IMR-90 (cell line): Measurements from ENCODE around the gene FAM13B. TPM values are rescaled to one million over a fixed set of nuclear protein-coding genes. Genes with fewer than 3 reads are reported as not detected.

ENCODE experiments used
- ATAC-seq: fragments of 200-7000 bp; cut with Tn5 transposase; 2 replicates; pipeline ENCODE4 v1.9.1; 2020; ENCODE audit warnings: low read depth, mild to moderate bottlenecking, moderate library complexity
- BruUV-seq: library from RNA; stranded (reverse); fragments of 400-500 nt; replicated peaks from 2 replicates; lab custom pipeline; 2021; lab: Mats Ljungman, UMichigan
- CTCF ChIA-PET: fragments of 300-600 bp; formaldehyde crosslinking; extraction: SDS; loops from one replicate; lab custom pipeline; 2021; ENCODE audit warnings: antibody characterized with exemption; lab: Yijun Ruan, JAX
- POLR2A ChIA-PET: fragments of 300-600 bp; sonication (Branson Sonifier 250); formaldehyde crosslinking; loops from one replicate; lab custom pipeline; 2022; ENCODE audit warnings: antibody characterized with exemption; ENCODE audit not compliant: unreplicated experiment; lab: Charles Lee
- DNase-seq: peaks from one replicate; pipeline ENCODE4 v3.0.0; 2013
- H2AFZ ChIP-seq: replicated peaks from 2 replicates; pipeline ENCODE3; 2013; ENCODE audit warnings: low read length, mild to moderate bottlenecking; ENCODE audit not compliant: poor library complexity
- H2AK5ac ChIP-seq: 2 replicates; pipeline ENCODE4 v1.6.1; 2013; ENCODE audit warnings: low read depth, low read length, inconsistent platforms
- H2AK9ac ChIP-seq: replicated peaks from 2 replicates; pipeline ENCODE3; 2013; ENCODE audit warnings: mild to moderate bottlenecking, low read depth, low read length, moderate library complexity; ENCODE audit not compliant: poor library complexity
- H2BK120ac ChIP-seq: 2 replicates; pipeline ENCODE4 v1.6.1; 2013; ENCODE audit warnings: low read depth, low read length, inconsistent platforms
- H2BK15ac ChIP-seq: 3 replicates; pipeline ENCODE4 v1.6.1; 2013; ENCODE audit warnings: low read depth, low read length, inconsistent platforms
- H2BK20ac ChIP-seq: 2 replicates; pipeline ENCODE4 v1.6.1; 2013; ENCODE audit warnings: low read depth, mild to moderate bottlenecking, inconsistent platforms, low read length, moderate library complexity
- H2BK5ac ChIP-seq: 2 replicates; pipeline ENCODE4 v1.6.1; 2013; ENCODE audit warnings: mild to moderate bottlenecking, low read depth, low read length, inconsistent platforms; ENCODE audit not compliant: poor library complexity, severe bottlenecking
- H3K14ac ChIP-seq: replicated peaks from 2 replicates; pipeline ENCODE4 v1.6.1; 2013; ENCODE audit warnings: low read depth, low read length, inconsistent platforms
- H3K18ac ChIP-seq: 2 replicates; pipeline ENCODE4 v1.6.1; 2013; ENCODE audit warnings: low read depth, low read length, control low read depth
- H3K23ac ChIP-seq: 2 replicates; pipeline ENCODE4 v1.6.1; 2013; ENCODE audit warnings: low read depth, low read length, inconsistent platforms
- H3K27ac ChIP-seq: 2 replicates; pipeline ENCODE4 v1.5.1; 2013; ENCODE audit warnings: mild to moderate bottlenecking, control low read depth, low read length; ENCODE audit not compliant: insufficient read depth
- H3K27me3 ChIP-seq: 2 replicates; pipeline ENCODE4 v1.6.1; 2013; ENCODE audit warnings: low read length; ENCODE audit not compliant: control insufficient read depth, insufficient read depth
- H3K36me3 ChIP-seq: 2 replicates; pipeline ENCODE4 v1.6.1; 2013; ENCODE audit warnings: low read length, mixed read lengths; ENCODE audit not compliant: control insufficient read depth, insufficient read depth
- H3K4ac ChIP-seq: 2 replicates; pipeline ENCODE4 v1.6.1; 2013; ENCODE audit warnings: low read depth, low read length, inconsistent platforms
- H3K4me1 ChIP-seq: 2 replicates; pipeline ENCODE4 v1.6.1; 2013; ENCODE audit warnings: low read length, mixed read lengths; ENCODE audit not compliant: control insufficient read depth, insufficient read depth
- H3K4me2 ChIP-seq: 2 replicates; pipeline ENCODE4 v1.6.1; 2013; ENCODE audit warnings: low read depth, mild to moderate bottlenecking, control low read depth, low read length, moderate library complexity
- H3K4me3 ChIP-seq: 2 replicates; pipeline ENCODE4 v1.5.1; 2013; ENCODE audit warnings: low read depth, mild to moderate bottlenecking, control low read depth, low read length, moderate library complexity; ENCODE audit not compliant: insufficient read depth
- H3K56ac ChIP-seq: 2 replicates; pipeline ENCODE4 v1.6.1; 2013; ENCODE audit warnings: low read length, inconsistent platforms; ENCODE audit not compliant: insufficient read depth; ENCODE audit errors: extremely low read depth
- H3K79me1 ChIP-seq, 2 experiments: 2 replicates each; pipeline ENCODE4 v1.6.1; 2013; ENCODE audit warnings: low read length in 2 of 2, inconsistent platforms in 1 of 2, low read depth in 1 of 2
- H3K9ac ChIP-seq: 2 replicates; pipeline ENCODE4 v1.6.1; 2013; ENCODE audit warnings: low read depth, low read length, control low read depth
- H3K9me1 ChIP-seq: 2 replicates; pipeline ENCODE4 v1.6.1; 2013; ENCODE audit warnings: low read length, inconsistent platforms; ENCODE audit not compliant: insufficient read depth
- H3K9me3 ChIP-seq: 2 replicates; pipeline ENCODE4 v1.6.1; 2013; ENCODE audit warnings: low read length; ENCODE audit not compliant: control insufficient read depth, insufficient read depth
- H4K20me1 ChIP-seq: 2 replicates; pipeline ENCODE4 v1.6.1; 2013; ENCODE audit warnings: low read length, inconsistent platforms; ENCODE audit not compliant: insufficient read depth
- H4K5ac ChIP-seq: 2 replicates; pipeline ENCODE4 v1.6.1; 2013; ENCODE audit warnings: mild to moderate bottlenecking, low read depth, low read length, control low read depth
- H4K8ac ChIP-seq, 2 experiments: 2 replicates each; pipeline ENCODE4 v1.6.1; 2013; ENCODE audit warnings: low read depth in 2 of 2, low read length in 2 of 2, control low read depth in 1 of 2, inconsistent platforms in 1 of 2
- H4K91ac ChIP-seq: 2 replicates; pipeline ENCODE4 v1.6.1; 2013; ENCODE audit warnings: low read depth, low read length, inconsistent platforms; ENCODE audit not compliant: insufficient read depth
- BHLHE40 ChIP-seq: fragments of 150-350 bp; IDR thresholded peaks from 2 replicates; pipeline ENCODE4 v1.6.1; 2016; ENCODE audit warnings: mild to moderate bottlenecking, low read depth, low read length
- MAFK ChIP-seq: IDR thresholded peaks from 2 replicates; pipeline ENCODE4 v1.6.1; 2012; ENCODE audit warnings: low read depth, low read length, improper control_type of control experiment
- RAD21 ChIP-seq: IDR thresholded peaks from 2 replicates; pipeline ENCODE4 v1.6.1; 2012; ENCODE audit warnings: low read length, improper control_type of control experiment
- RCOR1 ChIP-seq: IDR thresholded peaks from 2 replicates; pipeline ENCODE4 v1.6.1; 2012; ENCODE audit warnings: mild to moderate bottlenecking, low read length, improper control_type of control experiment; ENCODE audit not compliant: insufficient replicate concordance
- RFX5 ChIP-seq: IDR thresholded peaks from 2 replicates; pipeline ENCODE4 v1.8.0; 2012; ENCODE audit warnings: low read depth, mild to moderate bottlenecking, low read length, moderate library complexity
- WGBS, 2 experiments: methylation state at CpG; one replicate each; pipeline versions ENCODE4 v1.1.5 to v1.1.7; 2013; ENCODE audit warnings: missing lambda C conversion rate in 2 of 2; ENCODE audit not compliant: insufficient read length in 1 of 2; ENCODE audit errors: extremely low coverage in 2 of 2; 5-methylcytosine and 5-hydroxymethylcytosine counted together
- dilution Hi-C: fragments of 300-500 bp; cut with HindIII; formaldehyde crosslinking; loops from one replicate; pipeline ENCODE4 v1.14.3; 2018; ENCODE audit warnings: low sequenced_read_pairs; ENCODE audit not compliant: unreplicated experiment
- in situ Hi-C: fragments of 300-500 bp; cut with MboI; formaldehyde crosslinking; loops from 3 replicates; pipeline ENCODE4 v1.14.3; 2019; ENCODE audit warnings: low sequenced_read_pairs, inconsistent platforms, mixed read lengths
- intact Hi-C: fragments of 100-400 bp; cut with micrococcal nuclease; formaldehyde crosslinking; loops from 2 replicates; pipeline ENCODE4 v1.10.0; 2022
- polyA plus RNA-seq, 3 experiments: library from polyadenylated mRNA; depleted of rRNA; stranded (reverse); fragments of >200 nt; gene quantifications; 2 replicates each; pipeline ENCODE4 v1.2.3, GENCODE V29; 2012; ENCODE audit warnings: low replicate concordance in 1 of 3
- total RNA-seq: library from RNA; depleted of rRNA; stranded (reverse); fragments of >200 nt; gene quantifications from 2 replicates; pipeline ENCODE4 v1.2.3, GENCODE V29; 2012

Gene FAM13B
- total and polyA plus RNA-seq, 2 of the 4 experiments (the other 2 are of a cell fraction) = 14.6 to 15.1 TPM

DNA sequence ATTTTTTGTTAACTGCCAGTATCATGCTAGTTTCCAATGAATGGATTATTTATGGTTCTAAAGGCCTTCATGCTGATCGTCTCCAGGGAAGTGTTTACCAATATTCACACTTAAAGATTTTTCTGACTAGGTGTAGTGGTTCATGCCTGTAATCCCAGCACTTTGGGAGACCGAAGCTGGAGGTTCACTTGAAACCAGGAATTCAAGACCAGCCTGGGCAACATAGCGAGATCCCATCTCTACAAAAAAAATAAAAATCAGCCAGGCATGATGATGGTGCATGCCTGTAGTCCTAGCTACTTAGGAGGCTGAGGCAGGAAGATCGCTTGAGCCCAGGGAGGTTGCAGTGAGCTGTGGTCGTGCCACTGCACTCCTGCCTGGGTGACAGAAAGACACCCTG lies 43.5 kb downstream of the FAM13B start:
- H3K9ac ChIP-seq = no peak overlapping the region
- no peak overlapping the region for H2AK9ac ChIP-seq
- intact Hi-C loops (no loop called here), in situ Hi-C loops (no loop called here), dilution Hi-C loops (no loop called here)
- POLR2A ChIA-PET = no interaction called here
- no peaks in the 10 kb centered on the region for H3K9me1 ChIP-seq
- no peak overlapping the region for H3K14ac ChIP-seq
- H2BK120ac ChIP-seq = no peak overlapping the region
- no peaks in the 10 kb centered on the region for H3K27me3 ChIP-seq
- no peak overlapping the region for H2AFZ ChIP-seq
- DNase-seq (no peak), ATAC-seq (no peak)
- no peak for TF ChIP-seq BHLHE40
- TF ChIP-seq MAFK = no peak
- TF ChIP-seq RFX5 = no peak
- no peak for TF ChIP-seq RAD21
- no peak for TF ChIP-seq RCOR1
- WGBS, 2 experiments = no CpG with 5 or more reads among the region's 5 CpGs
- peaks cover 3% of the 10 kb centered on the region for H3K4me1 ChIP-seq
- CTCF ChIA-PET = interaction anchor here (0.9 kb wide), 1 partner anchor 45 kb away, joined by 4 read pairs; no protein-coding TSS in a partner anchor
- no peak overlapping the region for H2BK20ac ChIP-seq
- H2BK15ac ChIP-seq = no peak overlapping the region
- H4K91ac ChIP-seq = no peak overlapping the region
- H4K5ac ChIP-seq = no peak overlapping the region
- no peak overlapping the region for H3K27ac ChIP-seq
- H2BK5ac ChIP-seq = no peak overlapping the region
- BruUV-seq = no TSS peak
- H3K4ac ChIP-seq = no peak overlapping the region
- H3K56ac ChIP-seq = no peak overlapping the region
- peaks cover 5% of the 10 kb centered on the region for H3K36me3 ChIP-seq
- no peak overlapping the region for H4K8ac ChIP-seq
- no peak overlapping the region for H3K18ac ChIP-seq
- H3K23ac ChIP-seq = no peak overlapping the region
- H3K79me1 ChIP-seq = peaks cover 30 to 44% of the 10 kb centered on the region in 2 experiments
- H3K9me3 ChIP-seq = no peaks in the 10 kb centered on the region
- no peak overlapping the region for H2AK5ac ChIP-seq
- no peak overlapping the region for H3K4me2 ChIP-seq
- peaks cover 5% of the 10 kb centered on the region; the same call in 1 of the 2 replicates for H4K20me1 ChIP-seq
- H3K4me3 ChIP-seq = no peak overlapping the region
